Jurkat, Clone E6-1 (cell line): ENCODE results near the gene PCED1A.

ENCODE experiments used
- DNase-seq: peaks from one replicate; pipeline ENCODE4 v3.0.0-alpha.2; 2011; ENCODE audit warnings: low read depth, low spot score
- H3K4me3 ChIP-seq: 2 replicates; pipeline ENCODE4 v1.5.1; 2011; ENCODE audit warnings: mild to moderate bottlenecking, low read length, control low read depth, moderate library complexity

Gene PCED1A

DNA sequence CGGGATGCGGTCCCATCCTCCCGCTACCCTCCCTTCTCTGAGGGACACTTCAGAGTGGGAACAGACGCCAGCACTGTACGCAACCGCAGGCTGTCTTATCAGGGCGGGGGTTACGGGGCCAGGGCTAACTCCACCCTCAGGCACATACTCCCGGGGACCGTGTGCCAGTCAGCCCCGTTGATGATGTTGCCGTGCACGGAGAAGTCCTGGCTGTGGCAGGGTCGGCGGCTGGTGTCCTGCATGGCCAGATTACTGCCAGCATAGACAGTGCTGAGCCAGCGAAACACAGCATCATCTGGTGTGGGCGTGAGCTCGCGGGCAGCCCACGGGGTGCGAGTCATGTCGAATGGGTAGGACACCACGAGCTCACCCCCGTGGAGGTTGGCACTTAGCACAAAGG lies 45.0 kb downstream of the PCED1A start:
- no peak overlapping the region for H3K4me3 ChIP-seq
- no peak for DNase-seq

DNA sequence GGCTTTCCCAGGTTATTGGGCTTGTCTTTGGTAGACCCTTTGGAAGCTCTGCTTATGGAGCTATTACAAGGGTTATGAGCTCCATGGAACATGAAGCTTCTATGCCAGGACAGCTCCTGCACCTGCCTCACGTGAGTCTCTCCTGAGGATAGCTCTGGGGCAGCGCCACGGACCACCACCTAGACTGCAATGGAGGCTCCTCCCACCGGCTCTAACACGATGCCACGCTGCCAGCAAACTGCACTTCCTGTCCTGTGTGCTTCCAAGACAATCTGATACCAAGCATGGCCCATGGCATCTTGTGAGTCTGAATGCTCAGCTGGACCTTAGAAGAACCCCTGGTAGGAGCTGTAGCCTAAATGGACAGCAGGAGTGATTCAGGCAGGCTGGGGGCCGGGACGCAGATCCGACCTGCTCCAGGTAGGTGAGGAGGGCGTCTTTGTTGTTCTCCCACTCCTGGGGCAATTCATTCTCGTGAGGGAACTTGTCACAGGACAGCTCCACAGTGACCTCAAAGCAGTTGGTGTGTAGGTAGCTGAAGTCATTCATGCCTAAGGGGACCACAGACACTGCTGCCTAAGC lies 45.5 kb downstream of the PCED1A start:
- no peak for DNase-seq
- no peak overlapping the region for H3K4me3 ChIP-seq

DNA sequence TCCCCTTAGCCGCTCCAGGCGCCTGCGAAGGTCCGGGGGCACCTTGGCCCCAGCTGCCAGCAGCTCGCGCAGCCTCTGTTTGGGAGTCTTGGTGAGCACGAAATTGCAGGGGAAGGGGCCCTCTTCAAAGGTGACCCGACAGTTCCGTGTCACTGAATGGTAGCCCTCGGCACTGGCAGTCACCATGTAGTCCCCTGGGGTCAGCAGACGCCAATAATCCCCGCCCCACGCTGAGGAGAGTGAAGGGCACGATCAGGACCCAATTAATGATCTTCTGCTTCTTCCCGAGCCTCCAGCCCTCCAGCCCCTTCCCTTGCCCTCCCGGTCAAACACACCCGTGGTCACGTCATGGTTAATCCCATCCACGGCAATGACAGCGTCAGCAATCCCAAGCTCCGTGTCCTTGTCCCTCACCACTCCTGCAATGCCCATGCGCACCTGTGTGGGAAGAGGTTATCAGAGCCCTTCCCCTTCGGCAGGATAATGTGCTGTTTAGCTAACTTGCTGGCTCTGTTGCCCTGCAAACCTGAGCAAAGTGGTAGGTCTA lies 46.2 kb downstream of the PCED1A start:
- DNase-seq = no peak

DNA sequence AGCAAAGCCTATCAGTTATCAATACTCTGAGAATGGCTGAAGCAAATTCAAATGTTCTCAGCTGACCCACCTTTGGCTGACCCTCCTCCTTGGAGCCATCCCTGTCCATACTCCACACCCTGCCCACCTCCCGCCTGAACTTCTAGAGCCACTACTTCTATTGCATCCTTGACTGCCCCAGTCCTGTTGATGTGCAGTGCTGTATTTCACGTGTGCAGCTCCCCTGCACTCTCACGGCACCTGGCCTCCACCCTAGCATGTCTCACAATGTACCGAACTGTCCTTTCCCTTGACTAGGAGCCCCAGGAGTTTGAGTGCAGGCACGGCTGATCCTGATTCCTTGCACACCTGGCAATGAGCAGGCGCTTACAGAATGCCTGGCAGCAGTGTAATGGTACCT lies 47.0 kb downstream of the PCED1A start:
- no peak overlapping the region for H3K4me3 ChIP-seq
- DNase-seq = no peak

More for the DNA sequence above, 46.2 kb downstream of the PCED1A start:
- no peak overlapping the region for H3K4me3 ChIP-seq
